HepG2 (cell line): ENCODE results near the gene CAMTA2. TPM values are rescaled to one million over a fixed set of nuclear protein-coding genes. Genes with fewer than 3 reads are reported as not detected.
A peak's percentile ranks its signal among the peaks of the same experiment; 100 is the strongest.

Source experiments
- ATF5 ChIP-seq: sonication (generic); formaldehyde crosslinking; IDR thresholded peaks from 2 replicates; pipeline ENCODE4 v1.4.0; 2020; ENCODE audit warnings: mild to moderate bottlenecking, low read depth, missing genetic modification reagents
- CCDC6 ChIP-seq: sonication (generic); formaldehyde crosslinking; IDR thresholded peaks from 2 replicates; pipeline ENCODE4 v1.8.1; 2022; ENCODE audit warnings: mild to moderate bottlenecking, missing genetic modification reagents, moderate library complexity
- CHCHD3 ChIP-seq: sonication (generic); formaldehyde crosslinking; IDR thresholded peaks from 2 replicates; pipeline ENCODE4 v1.8.0; 2022; ENCODE audit warnings: mild to moderate bottlenecking, missing genetic modification reagents, moderate library complexity
- EEA1 ChIP-seq: sonication (generic); formaldehyde crosslinking; IDR thresholded peaks from 2 replicates; pipeline ENCODE4 v1.5.1; 2020; ENCODE audit warnings: mild to moderate bottlenecking, missing genetic modification reagents, borderline replicate concordance
- GABPB1 ChIP-seq: IDR thresholded peaks from 2 replicates; pipeline ENCODE4 v1.6.1; 2016; ENCODE audit warnings: mild to moderate bottlenecking, missing genetic modification reagents, moderate library complexity, missing compliant biosample characterization
- HCFC1 ChIP-seq: fragments of 150-350 bp; IDR thresholded peaks from 2 replicates; pipeline ENCODE4 v1.6.1; 2014; ENCODE audit warnings: low read depth, low read length
- HMG20A ChIP-seq: IDR thresholded peaks from 2 replicates; pipeline ENCODE4 v1.6.1; 2016; ENCODE audit warnings: borderline replicate concordance
- HNRNPL ChIP-seq: fragments of 200-400 bp; formaldehyde crosslinking; IDR thresholded peaks from 2 replicates; pipeline ENCODE4 v1.6.1; 2017; ENCODE audit warnings: mild to moderate bottlenecking, low read depth, low read length
- HNRNPLL ChIP-seq: fragments of 200-400 bp; formaldehyde crosslinking; IDR thresholded peaks from 2 replicates; pipeline ENCODE4 v1.6.1; 2017; ENCODE audit warnings: mild to moderate bottlenecking, low read depth, low read length; ENCODE audit not compliant: poor library complexity, severe bottlenecking
- HOXA5 ChIP-seq: sonication (generic); formaldehyde crosslinking; IDR thresholded peaks from 2 replicates; pipeline ENCODE4 v1.4.0; 2020; ENCODE audit warnings: missing genetic modification reagents
- IKZF5 ChIP-seq: IDR thresholded peaks from 2 replicates; pipeline ENCODE4 v1.6.1; 2018; ENCODE audit warnings: missing genetic modification reagents, mild to moderate bottlenecking, missing compliant biosample characterization
- KDM5B ChIP-seq: sonication (generic); formaldehyde crosslinking; IDR thresholded peaks from 2 replicates; pipeline ENCODE4 v1.4.0; 2020; ENCODE audit warnings: missing genetic modification reagents, mild to moderate bottlenecking, borderline replicate concordance
- NCOA1 ChIP-seq: sonication (generic); formaldehyde crosslinking; IDR thresholded peaks from 2 replicates; pipeline ENCODE4 v1.9.0; 2021; ENCODE audit warnings: missing genetic modification reagents
- NFYC ChIP-seq: IDR thresholded peaks from 2 replicates; pipeline ENCODE4 v1.6.1; 2016; ENCODE audit warnings: missing genetic modification reagents, missing compliant biosample characterization
- RARA ChIP-seq: IDR thresholded peaks from 2 replicates; pipeline ENCODE4 v1.6.1; 2016; ENCODE audit warnings: missing genetic modification reagents, missing compliant biosample characterization
- SNAPC5 ChIP-seq: sonication (generic); formaldehyde crosslinking; IDR thresholded peaks from 2 replicates; pipeline ENCODE4 v1.8.1; 2023; ENCODE audit warnings: mild to moderate bottlenecking, missing genetic modification reagents, borderline replicate concordance
- TAF15 ChIP-seq: fragments of 200-400 bp; formaldehyde crosslinking; IDR thresholded peaks from one replicate; pipeline ENCODE4 v1.6.1; 2018; ENCODE audit warnings: mild to moderate bottlenecking, low read depth, low read length; ENCODE audit not compliant: poor library complexity, severe bottlenecking
- TEF ChIP-seq: sonication (generic); formaldehyde crosslinking; IDR thresholded peaks from 2 replicates; pipeline ENCODE4 v1.5.0; 2020; ENCODE audit warnings: missing genetic modification reagents
- YEATS2 ChIP-seq: sonication (generic); formaldehyde crosslinking; IDR thresholded peaks from 2 replicates; pipeline ENCODE4 v1.4.0; 2020; ENCODE audit warnings: missing genetic modification reagents, borderline replicate concordance
- ZC3H4 ChIP-seq: sonication (generic); formaldehyde crosslinking; IDR thresholded peaks from 2 replicates; pipeline ENCODE4 v1.4.0; 2020; ENCODE audit warnings: missing genetic modification reagents, borderline replicate concordance
- ZNF10 ChIP-seq: sonication (generic); formaldehyde crosslinking; IDR thresholded peaks from 2 replicates; pipeline ENCODE4 v1.4.0; 2020; ENCODE audit warnings: mild to moderate bottlenecking, low read depth, missing genetic modification reagents, borderline replicate concordance
- ZNF547 ChIP-seq: sonication (generic); formaldehyde crosslinking; IDR thresholded peaks from 2 replicates; pipeline ENCODE4 v1.5.1; 2020; ENCODE audit warnings: mild to moderate bottlenecking, missing genetic modification reagents
- ZNF558 ChIP-seq: sonication (generic); formaldehyde crosslinking; IDR thresholded peaks from 2 replicates; pipeline ENCODE4 v1.9.0; 2022; ENCODE audit warnings: mild to moderate bottlenecking, missing genetic modification reagents, borderline replicate concordance
- ZNF747 ChIP-seq: sonication (generic); formaldehyde crosslinking; IDR thresholded peaks from 2 replicates; pipeline ENCODE4 v1.8.1; 2023; ENCODE audit warnings: missing genetic modification reagents, mild to moderate bottlenecking, borderline replicate concordance
- ZNF792 ChIP-seq: IDR thresholded peaks from 2 replicates; pipeline ENCODE4 v1.6.1; 2016
- ZSCAN12 ChIP-seq: sonication (generic); formaldehyde crosslinking; IDR thresholded peaks from 2 replicates; pipeline ENCODE4 v1.9.0; 2021; ENCODE audit warnings: mild to moderate bottlenecking, missing genetic modification reagents
- polyA plus RNA-seq, 8 experiments: library from polyadenylated mRNA; depleted of rRNA in 3 of 8; stranded (reverse) in 7 of 8; unstranded in 1 of 8; fragments of >200 nt; fragmentation: Illumina TruSeq in 4 of 8; extraction: Trizol in 4 of 8; gene quantifications; 2 replicates each; pipeline versions ENCODE4 v1.2.1 to v1.2.3, GENCODE V29; 2011 to 2016; ENCODE audit warnings: low read depth in 4 of 8, missing spikeins in 1 of 8, mixed read lengths in 1 of 8; ENCODE audit not compliant: insufficient read depth in 1 of 8
- total RNA-seq, 5 experiments: library from RNA; depleted of rRNA; stranded (reverse); fragments of >200 nt; fragmentation: Illumina TruSeq; extraction: Trizol; gene quantifications; 2 replicates each; pipeline ENCODE4 v1.2.3, GENCODE V29; 2016; ENCODE audit warnings: low read depth in 1 of 5

CAMTA2 gene
- total and polyA plus RNA-seq, 2 of the 13 experiments (the other 11 are each of a cell fraction or from before 2014, with no cell fraction given), result 4.1 to 7.1 TPM

GRCh38 chr17:4967539-4968485 lies 19.7 kb downstream of the CAMTA2 start, which contains the start of gene SPAG7 (continued):
- TF ChIP-seq IKZF5 (CRISPR knock-in tag) (no peak; the same call in 1 of the 2 replicates), CHCHD3 (CRISPR knock-in tag) (no peak), HNRNPL (peak; percentile 63; the same call in 1 of the 2 replicates), RARA (CRISPR knock-in tag) (no peak; the same call in 1 of the 2 replicates), ZNF558 (no peak), ZNF10 (no peak), ATF5 (CRISPR knock-in tag) (no peak; the same call in 1 of the 2 replicates), GABPB1 (peak; percentile 87), ZNF547 (CRISPR knock-in tag) (no peak; the same call in 1 of the 2 replicates), TAF15 (no peak), NFYC (peak; percentile 6; the same call in 1 of the 2 replicates), HMG20A (no peak; the same call in 1 of the 2 replicates), HNRNPLL (no peak), YEATS2 (CRISPR knock-in tag) (peak; percentile 84; the same call in 1 of the 2 replicates), HCFC1 (peak; percentile 34; the same call in 1 of the 2 replicates), ZC3H4 (CRISPR knock-in tag) (peak; percentile 83), EEA1 (CRISPR knock-in tag) (peak; percentile 12; the same call in 1 of the 2 replicates), TEF (CRISPR knock-in tag) (no peak), NCOA1 (CRISPR knock-in tag) (0 out of 2 replicates have a peak, but pooled peaks have one; percentile 35), HOXA5 (CRISPR knock-in tag) (0 out of 2 replicates have a peak, but pooled peaks have one; percentile 16), SNAPC5 (no peak; the same call in 1 of the 2 replicates), ZNF747 (no peak; the same call in 1 of the 2 replicates), CCDC6 (CRISPR knock-in tag) (0 out of 2 replicates have a peak, but pooled peaks have one; percentile 36), ZNF792 (CRISPR knock-in tag) (no peak), ZSCAN12 (CRISPR knock-in tag) (no peak), KDM5B (CRISPR knock-in tag) (no peak)
